IMR-90 (cell line): ENCODE measurements around the gene MND1. TPM values are rescaled to one million over a fixed set of nuclear protein-coding genes. Genes with fewer than 3 reads are reported as not detected.
"Not testable (repeated sequence)": the region's sequence is repeated elsewhere in the genome, so short reads cannot be mapped to it uniquely, and the experiment has no call there.

ENCODE experiments used
- ATAC-seq: fragments of 200-7000 bp; cut with Tn5 transposase; 2 replicates; pipeline ENCODE4 v1.9.1; 2020; ENCODE audit warnings: low read depth, mild to moderate bottlenecking, moderate library complexity
- BruUV-seq: library from RNA; stranded (reverse); fragments of 400-500 nt; replicated peaks from 2 replicates; lab custom pipeline; 2021; lab: Mats Ljungman, UMichigan
- CTCF ChIA-PET: fragments of 300-600 bp; formaldehyde crosslinking; extraction: SDS; loops from one replicate; lab custom pipeline; 2021; ENCODE audit warnings: antibody characterized with exemption; lab: Yijun Ruan, JAX
- POLR2A ChIA-PET: fragments of 300-600 bp; sonication (Branson Sonifier 250); formaldehyde crosslinking; loops from one replicate; lab custom pipeline; 2022; ENCODE audit warnings: antibody characterized with exemption; ENCODE audit not compliant: unreplicated experiment; lab: Charles Lee
- DNase-seq: peaks from one replicate; pipeline ENCODE4 v3.0.0; 2013
- H2AFZ ChIP-seq: replicated peaks from 2 replicates; pipeline ENCODE3; 2013; ENCODE audit warnings: low read length, mild to moderate bottlenecking; ENCODE audit not compliant: poor library complexity
- H2AK5ac ChIP-seq: 2 replicates; pipeline ENCODE4 v1.6.1; 2013; ENCODE audit warnings: low read depth, low read length, inconsistent platforms
- H2AK9ac ChIP-seq: replicated peaks from 2 replicates; pipeline ENCODE3; 2013; ENCODE audit warnings: mild to moderate bottlenecking, low read depth, low read length, moderate library complexity; ENCODE audit not compliant: poor library complexity
- H2BK120ac ChIP-seq: 2 replicates; pipeline ENCODE4 v1.6.1; 2013; ENCODE audit warnings: low read depth, low read length, inconsistent platforms
- H2BK15ac ChIP-seq: 3 replicates; pipeline ENCODE4 v1.6.1; 2013; ENCODE audit warnings: low read depth, low read length, inconsistent platforms
- H2BK20ac ChIP-seq: 2 replicates; pipeline ENCODE4 v1.6.1; 2013; ENCODE audit warnings: low read depth, mild to moderate bottlenecking, inconsistent platforms, low read length, moderate library complexity
- H2BK5ac ChIP-seq: 2 replicates; pipeline ENCODE4 v1.6.1; 2013; ENCODE audit warnings: mild to moderate bottlenecking, low read depth, low read length, inconsistent platforms; ENCODE audit not compliant: poor library complexity, severe bottlenecking
- H3K14ac ChIP-seq: replicated peaks from 2 replicates; pipeline ENCODE4 v1.6.1; 2013; ENCODE audit warnings: low read depth, low read length, inconsistent platforms
- H3K18ac ChIP-seq: 2 replicates; pipeline ENCODE4 v1.6.1; 2013; ENCODE audit warnings: low read depth, low read length, control low read depth
- H3K23ac ChIP-seq: 2 replicates; pipeline ENCODE4 v1.6.1; 2013; ENCODE audit warnings: low read depth, low read length, inconsistent platforms
- H3K27ac ChIP-seq: 2 replicates; pipeline ENCODE4 v1.5.1; 2013; ENCODE audit warnings: mild to moderate bottlenecking, control low read depth, low read length; ENCODE audit not compliant: insufficient read depth
- H3K27me3 ChIP-seq: 2 replicates; pipeline ENCODE4 v1.6.1; 2013; ENCODE audit warnings: low read length; ENCODE audit not compliant: control insufficient read depth, insufficient read depth
- H3K36me3 ChIP-seq: 2 replicates; pipeline ENCODE4 v1.6.1; 2013; ENCODE audit warnings: low read length, mixed read lengths; ENCODE audit not compliant: control insufficient read depth, insufficient read depth
- H3K4ac ChIP-seq: 2 replicates; pipeline ENCODE4 v1.6.1; 2013; ENCODE audit warnings: low read depth, low read length, inconsistent platforms
- H3K4me1 ChIP-seq: 2 replicates; pipeline ENCODE4 v1.6.1; 2013; ENCODE audit warnings: low read length, mixed read lengths; ENCODE audit not compliant: control insufficient read depth, insufficient read depth
- H3K4me2 ChIP-seq: 2 replicates; pipeline ENCODE4 v1.6.1; 2013; ENCODE audit warnings: low read depth, mild to moderate bottlenecking, control low read depth, low read length, moderate library complexity
- H3K4me3 ChIP-seq: 2 replicates; pipeline ENCODE4 v1.5.1; 2013; ENCODE audit warnings: low read depth, mild to moderate bottlenecking, control low read depth, low read length, moderate library complexity; ENCODE audit not compliant: insufficient read depth
- H3K56ac ChIP-seq: 2 replicates; pipeline ENCODE4 v1.6.1; 2013; ENCODE audit warnings: low read length, inconsistent platforms; ENCODE audit not compliant: insufficient read depth; ENCODE audit errors: extremely low read depth
- H3K79me1 ChIP-seq, 2 experiments: 2 replicates each; pipeline ENCODE4 v1.6.1; 2013; ENCODE audit warnings: low read length in 2 of 2, inconsistent platforms in 1 of 2, low read depth in 1 of 2
- H3K9ac ChIP-seq: 2 replicates; pipeline ENCODE4 v1.6.1; 2013; ENCODE audit warnings: low read depth, low read length, control low read depth
- H3K9me1 ChIP-seq: 2 replicates; pipeline ENCODE4 v1.6.1; 2013; ENCODE audit warnings: low read length, inconsistent platforms; ENCODE audit not compliant: insufficient read depth
- H3K9me3 ChIP-seq: 2 replicates; pipeline ENCODE4 v1.6.1; 2013; ENCODE audit warnings: low read length; ENCODE audit not compliant: control insufficient read depth, insufficient read depth
- H4K20me1 ChIP-seq: 2 replicates; pipeline ENCODE4 v1.6.1; 2013; ENCODE audit warnings: low read length, inconsistent platforms; ENCODE audit not compliant: insufficient read depth
- H4K5ac ChIP-seq: 2 replicates; pipeline ENCODE4 v1.6.1; 2013; ENCODE audit warnings: mild to moderate bottlenecking, low read depth, low read length, control low read depth
- H4K8ac ChIP-seq, 2 experiments: 2 replicates each; pipeline ENCODE4 v1.6.1; 2013; ENCODE audit warnings: low read depth in 2 of 2, low read length in 2 of 2, control low read depth in 1 of 2, inconsistent platforms in 1 of 2
- H4K91ac ChIP-seq: 2 replicates; pipeline ENCODE4 v1.6.1; 2013; ENCODE audit warnings: low read depth, low read length, inconsistent platforms; ENCODE audit not compliant: insufficient read depth
- CEBPB ChIP-seq: IDR thresholded peaks from 2 replicates; pipeline ENCODE4 v1.6.1; 2012; ENCODE audit warnings: low read depth, low read length, improper control_type of control experiment
- WGBS, 2 experiments: methylation state at CpG; one replicate each; pipeline versions ENCODE4 v1.1.5 to v1.1.7; 2013; ENCODE audit warnings: missing lambda C conversion rate in 2 of 2; ENCODE audit not compliant: insufficient read length in 1 of 2; ENCODE audit errors: extremely low coverage in 2 of 2; 5-methylcytosine and 5-hydroxymethylcytosine counted together
- dilution Hi-C: fragments of 300-500 bp; cut with HindIII; formaldehyde crosslinking; loops from one replicate; pipeline ENCODE4 v1.14.3; 2018; ENCODE audit warnings: low sequenced_read_pairs; ENCODE audit not compliant: unreplicated experiment
- in situ Hi-C: fragments of 300-500 bp; cut with MboI; formaldehyde crosslinking; loops from 3 replicates; pipeline ENCODE4 v1.14.3; 2019; ENCODE audit warnings: low sequenced_read_pairs, inconsistent platforms, mixed read lengths
- intact Hi-C: fragments of 100-400 bp; cut with micrococcal nuclease; formaldehyde crosslinking; loops from 2 replicates; pipeline ENCODE4 v1.10.0; 2022
- polyA plus RNA-seq, 3 experiments: library from polyadenylated mRNA; depleted of rRNA; stranded (reverse); fragments of >200 nt; gene quantifications; 2 replicates each; pipeline ENCODE4 v1.2.3, GENCODE V29; 2012; ENCODE audit warnings: low replicate concordance in 1 of 3
- total RNA-seq: library from RNA; depleted of rRNA; stranded (reverse); fragments of >200 nt; gene quantifications from 2 replicates; pipeline ENCODE4 v1.2.3, GENCODE V29; 2012

Gene MND1
- total and polyA plus RNA-seq, 2 of the 4 experiments (the other 2 are of a cell fraction), result 0.36 to 3.5 TPM

DNA sequence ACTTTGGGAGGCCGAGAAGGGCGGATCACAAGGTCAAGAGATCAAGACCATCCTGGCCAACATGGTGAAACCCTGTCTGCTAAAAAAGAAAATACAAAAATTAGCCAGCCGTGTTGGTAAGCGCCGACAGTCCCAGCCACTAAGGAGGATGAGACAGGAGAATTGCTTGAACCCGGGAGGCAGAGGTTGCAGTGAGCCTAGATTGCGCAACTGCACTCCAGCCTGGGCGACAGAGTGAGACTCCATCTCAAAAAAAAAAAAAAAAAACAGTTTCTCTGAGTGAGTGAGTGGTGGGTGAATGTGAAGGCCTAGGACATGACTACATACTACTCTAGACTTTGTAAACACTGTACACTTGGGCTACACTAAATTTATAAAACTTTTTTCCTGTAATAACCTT is 72.0 kb downstream of the MND1 start:
- peak; percentile 48 for TF ChIP-seq CEBPB
- H3K27me3 ChIP-seq, CTCF ChIA-PET: not testable (repeated sequence)

More for the DNA sequence above, 72.0 kb downstream of the MND1 start:
- H2BK5ac ChIP-seq, H3K4me2 ChIP-seq, H3K36me3 ChIP-seq, DNase-seq, H2BK20ac ChIP-seq, H3K9ac ChIP-seq, H3K9me1 ChIP-seq, POLR2A ChIA-PET, H3K56ac ChIP-seq, in situ Hi-C loops, H4K91ac ChIP-seq, H3K4me3 ChIP-seq, H2AFZ ChIP-seq, H3K27ac ChIP-seq, H3K9me3 ChIP-seq, H3K4me1 ChIP-seq, H2BK15ac ChIP-seq, intact Hi-C loops, dilution Hi-C loops, H3K18ac ChIP-seq, H2BK120ac ChIP-seq, H3K14ac ChIP-seq, H4K20me1 ChIP-seq, H4K5ac ChIP-seq, H2AK9ac ChIP-seq, H3K4ac ChIP-seq, H2AK5ac ChIP-seq, ATAC-seq, H4K8ac ChIP-seq, BruUV-seq, H3K23ac ChIP-seq, H3K79me1 ChIP-seq: not testable (repeated sequence)
- WGBS, 2 experiments, result no CpG with 5 or more reads among the region's 8 CpGs
